GM23338 (cell line): ENCODE data around the gene PABPC4L. TPM values are rescaled to one million over a fixed set of nuclear protein-coding genes. Genes with fewer than 3 reads are reported as not detected.

Experiments
- ATAC-seq: fragments of 200-7000 bp; cut with Tn5 transposase; 3 replicates; pipeline ENCODE4 v1.9.1; 2020
- DNase-seq: peaks from one replicate; pipeline ENCODE4 v3.0.0-alpha.2; 2015; ENCODE audit warnings: low spot score
- H2AFZ ChIP-seq: fragments of 200-600 bp; sonication (generic); 2 replicates; pipeline ENCODE4 v1.8.0; 2016; ENCODE audit warnings: antibody characterized with exemption, mild to moderate bottlenecking, moderate library complexity
- H3F3A ChIP-seq: fragments of 200-600 bp; sonication (generic); replicated peaks from 2 replicates; pipeline ENCODE4 v1.8.0; 2017; ENCODE audit warnings: antibody characterized with exemption, mixed run types, low read depth
- H3K27ac ChIP-seq: fragments of 200-600 bp; sonication (generic); 2 replicates; pipeline ENCODE4 v1.6.1; 2016; ENCODE audit warnings: low read depth
- H3K27me3 ChIP-seq: fragments of 200-600 bp; sonication (generic); 2 replicates; pipeline ENCODE4 v1.8.0; 2016; ENCODE audit warnings: mild to moderate bottlenecking, mixed run types, moderate library complexity; ENCODE audit not compliant: insufficient read depth
- H3K36me3 ChIP-seq: fragments of 200-600 bp; sonication (generic); 2 replicates; pipeline ENCODE4 v1.8.0; 2016; ENCODE audit warnings: mild to moderate bottlenecking; ENCODE audit not compliant: insufficient read depth
- H3K4me1 ChIP-seq: fragments of 200-600 bp; sonication (generic); 2 replicates; pipeline ENCODE4 v1.8.0; 2016; ENCODE audit warnings: mild to moderate bottlenecking, moderate library complexity; ENCODE audit not compliant: insufficient read depth
- H3K4me2 ChIP-seq: fragments of 200-600 bp; sonication (generic); 2 replicates; pipeline ENCODE4 v1.7.1; 2017; ENCODE audit warnings: mixed run types
- H3K4me3 ChIP-seq: fragments of 200-600 bp; sonication (generic); 2 replicates; pipeline ENCODE4 v1.6.1; 2016; ENCODE audit warnings: mixed run types
- H3K79me2 ChIP-seq: fragments of 200-600 bp; sonication (generic); replicated peaks from 2 replicates; pipeline ENCODE4 v1.8.0; 2017; ENCODE audit warnings: mild to moderate bottlenecking; ENCODE audit not compliant: insufficient read depth
- H3K9me2 ChIP-seq: fragments of 200-600 bp; sonication (generic); 2 replicates; pipeline ENCODE4 v1.8.0; 2017; ENCODE audit not compliant: insufficient read depth
- H4K20me1 ChIP-seq: fragments of 200-600 bp; sonication (generic); replicated peaks from 2 replicates; pipeline ENCODE4 v1.8.0; 2017; ENCODE audit warnings: mild to moderate bottlenecking; ENCODE audit not compliant: insufficient read depth
- H3K27ac Mint-ChIP-seq: 2 replicates; pipeline ENCODE4 v1.8.0; 2020; ENCODE audit warnings: inconsistent platforms, mild to moderate bottlenecking, moderate library complexity, mixed read lengths
- H3K27me3 Mint-ChIP-seq: 3 replicates; pipeline ENCODE4 v1.8.0; 2022; ENCODE audit warnings: low read depth, mild to moderate bottlenecking, moderate library complexity, mixed read lengths, inconsistent platforms; ENCODE audit not compliant: insufficient read depth, poor library complexity
- H3K36me3 Mint-ChIP-seq: 3 replicates; pipeline ENCODE4 v1.8.0; 2021; ENCODE audit warnings: low read depth, mild to moderate bottlenecking, inconsistent platforms, moderate library complexity, mixed read lengths
- H3K4me1 Mint-ChIP-seq: 3 replicates; pipeline ENCODE4 v1.8.0; 2020; ENCODE audit warnings: mild to moderate bottlenecking, inconsistent platforms, mixed read lengths
- H3K4me3 Mint-ChIP-seq: 3 replicates; pipeline ENCODE4 v1.8.0; 2021; ENCODE audit warnings: moderate library complexity, mild to moderate bottlenecking, inconsistent platforms, mixed read lengths
- H3K9me3 Mint-ChIP-seq: 3 replicates; pipeline ENCODE4 v1.8.0; 2020; ENCODE audit warnings: moderate library complexity, mild to moderate bottlenecking, inconsistent platforms, mixed read lengths
- CREB1 ChIP-seq: fragments of 250-450 bp; sonication (Bioruptor Pico); IDR thresholded peaks from 2 replicates; pipeline ENCODE4 v1.5.0; 2020; ENCODE audit warnings: low read depth, mild to moderate bottlenecking, moderate library complexity
- CTCF ChIP-seq, 2 experiments: fragments of 200-600 bp in 1 of 2; sonication (generic) in 1 of 2; conservative IDR thresholded peaks; 2 replicates each; pipeline versions ENCODE4 v1.5.1 to v1.6.1; 2016 to 2017; ENCODE audit warnings: antibody characterized with exemption in 2 of 2, low read depth in 2 of 2, mild to moderate bottlenecking in 2 of 2, moderate library complexity in 1 of 2
- ETS1 ChIP-seq: IDR thresholded peaks from 2 replicates; pipeline ENCODE4 v1.6.1; 2016; ENCODE audit warnings: antibody characterized with exemption
- EZH2 ChIP-seq: fragments of 200-600 bp; sonication (generic); IDR thresholded peaks from one replicate; pipeline ENCODE4 v1.8.0; 2017; ENCODE audit warnings: antibody characterized with exemption, mild to moderate bottlenecking, low read depth; ENCODE audit not compliant: unreplicated experiment
- NANOG ChIP-seq: IDR thresholded peaks from 2 replicates; pipeline ENCODE4 v1.6.1; 2016; ENCODE audit warnings: antibody characterized with exemption, borderline replicate concordance
- STAT1 ChIP-seq: IDR thresholded peaks from one replicate; pipeline ENCODE4 v1.6.1; 2016; ENCODE audit warnings: antibody characterized with exemption; ENCODE audit not compliant: unreplicated experiment
- long read RNA-seq: library from polyadenylated mRNA; unstranded; transcript quantifications from one replicate; pipeline ENCODE4 v2.0.0, GENCODE V29; 2020; ENCODE audit not compliant: unreplicated experiment
- polyA plus RNA-seq: library from polyadenylated mRNA; unstranded; fragments of >200 nt; fragmentation: Nextera tagmentation; extraction: Ambion mirVana; gene quantifications from 2 replicates; pipeline ENCODE4 v1.2.1, GENCODE V29; 2016
- total RNA-seq: library from RNA; depleted of rRNA; stranded (reverse); fragments of >200 nt; shearing (Covaris generic); gene quantifications from 2 replicates; pipeline ENCODE4 v1.2.3, GENCODE V29; 2014; rRNA removed

The PABPC4L gene
- total RNA-seq (4.6 and 5.0 TPM in 2 replicates), polyA plus RNA-seq (1.8 and 2.1 TPM in 2 replicates)
- long read RNA-seq = 0 reads

GRCh38 chr4:134201216-134202161, at the start of gene PABPC4L:
PABPC4L (minus strand) TSS chr4:134201789; CDS start chr4:134201019, 770 bp downstream.
- Histone ChIP-seq H3K4me2 (peak within 1 kb of the TSS; percentile 80), H3K27ac (no peak within 1 kb of the TSS), H3K4me3 (peak within 1 kb of the TSS; percentile 57), H3F3A (no peaks in the 10 kb centered on the region), H3K79me2 (no peaks in the 10 kb centered on the region; the same call in 1 of the 2 replicates), H3K36me3 (peaks cover 9% of the 10 kb centered on the region), H4K20me1 (no peaks in the 10 kb centered on the region), H3K27me3 (no peaks in the 10 kb centered on the region; the same call in 1 of the 2 replicates), H2AFZ (peak within 1 kb of the TSS; percentile 87), H3K9me2 (no peaks in the 10 kb centered on the region; the same call in 1 of the 2 replicates), H3K4me1 (peaks cover 16% of the 10 kb centered on the region)
- ATAC-seq = peak; percentile 94
- Mint-ChIP-seq H3K9me3 (peaks cover 12% of the 10 kb centered on the region), H3K27ac (no peak within 1 kb of the TSS), H3K27me3 (no peaks in the 10 kb centered on the region), H3K4me3 (peak within 1 kb of the TSS; percentile 61), H3K36me3 (peaks cover 10% of the 10 kb centered on the region; the same call in 2 of the 3 replicates), H3K4me1 (no peaks in the 10 kb centered on the region; the same call in 2 of the 3 replicates)
- TF ChIP-seq CTCF (conservative IDR thresholded peaks at IDR 0.05; ENCODE audit: low read depth in 2 of 2) (no peak), CREB1 (peak; percentile 22; the same call in 1 of the 2 replicates), EZH2 (no peak)
- peak; percentile 76 for DNase-seq

- H3K4me3 ChIP-seq = no peak overlapping the region
- H2AFZ ChIP-seq = no peak overlapping the region
- no peaks in the 10 kb centered on the region for H3K36me3 ChIP-seq
- Mint-ChIP-seq H3K27ac (no peak overlapping the region), H3K4me3 (no peak overlapping the region), H3K9me3 (no peaks in the 10 kb centered on the region), H3K36me3 (no peaks in the 10 kb centered on the region), H3K27me3 (peaks cover 1% of the 10 kb centered on the region), H3K4me1 (no peaks in the 10 kb centered on the region)
- H3K27ac ChIP-seq = no peak overlapping the region
- no peaks in the 10 kb centered on the region for H3K27me3 ChIP-seq
- DNase-seq = no peak
- TF ChIP-seq ETS1 = no peak
- TF ChIP-seq STAT1 = no peak
- TF ChIP-seq EZH2 = no peak
- TF ChIP-seq NANOG = no peak
- H4K20me1 ChIP-seq = no peaks in the 10 kb centered on the region
- H3K4me1 ChIP-seq = no peaks in the 10 kb centered on the region
- H3F3A ChIP-seq = no peaks in the 10 kb centered on the region
- no peak overlapping the region for H3K4me2 ChIP-seq
- no peak for ATAC-seq
- no peaks in the 10 kb centered on the region for H3K9me2 ChIP-seq
- no peaks in the 10 kb centered on the region for H3K79me2 ChIP-seq
These were observed 49.7 kb upstream of the PABPC4L start for GRCh38 chr4:134251322-134251721.
